Gastroesophageal sphincter (tissue), 4 donors: ENCODE data around the gene MBD6. TPM values are rescaled to one million over a fixed set of nuclear protein-coding genes. Genes with fewer than 3 reads are reported as not detected.

Source experiments
- ATAC-seq: fragments of 150-250 bp; one replicate; pipeline ENCODE4 v1.9.1; 2016; ENCODE audit warnings: mild to moderate bottlenecking, moderate library complexity
- H3K27ac ChIP-seq, 4 donors: fragments of 200-600 bp; sonication (generic) in 3 of 4; 1 replicate in 3 of 4; 2 replicates in 1 of 4; pipeline ENCODE4 v1.5.1; 2016 to 2019
- H3K27me3 ChIP-seq: fragments of 200-600 bp; sonication (generic); one replicate; pipeline ENCODE4 v1.5.1; 2019
- H3K36me3 ChIP-seq, 2 donors: fragments of 200-600 bp; sonication (generic); one replicate each; pipeline ENCODE4 v1.5.1; 2019; ENCODE audit warnings: control low read depth in 1 of 2
- H3K4me1 ChIP-seq, 3 donors: fragments of 200-600 bp; sonication (generic); 1 replicate in 2 of 3; 2 replicates in 1 of 3; pipeline ENCODE4 v1.5.1; 2016 to 2019; ENCODE audit warnings: control low read depth in 2 of 3
- H3K4me3 ChIP-seq, 2 donors: fragments of 200-600 bp; sonication (generic); one replicate each; pipeline ENCODE4 v1.5.1; 2019; ENCODE audit warnings: mild to moderate bottlenecking in 1 of 2, moderate library complexity in 1 of 2
- H3K9me3 ChIP-seq, 3 donors: fragments of 200-600 bp; sonication (generic); one replicate each; pipeline ENCODE4 v1.5.1; 2017 to 2019; ENCODE audit warnings: control low read depth in 2 of 3
- CTCF ChIP-seq, 4 experiments: fragments of 200-600 bp in 2 of 4; fragments of 450-650 bp in 2 of 4; sonication (generic) in 1 of 4; IDR thresholded peaks; one replicate each; pipeline ENCODE4 v1.5.1; 2017 to 2019; ENCODE audit warnings: antibody characterized with exemption in 4 of 4, mild to moderate bottlenecking in 2 of 4, moderate library complexity in 2 of 4
- EP300 ChIP-seq: sonication (generic); formaldehyde crosslinking; IDR thresholded peaks from one replicate; pipeline ENCODE4 v1.6.1; 2017; ENCODE audit warnings: antibody characterized with exemption, mild to moderate bottlenecking
- POLR2A ChIP-seq, 2 donors: fragments of 450-650 bp; IDR thresholded peaks; one replicate each; pipeline ENCODE4 v1.6.1; 2017; ENCODE audit warnings: antibody characterized with exemption in 2 of 2, mild to moderate bottlenecking in 2 of 2, moderate library complexity in 1 of 2
- POLR2AphosphoS5 ChIP-seq: sonication (generic); formaldehyde crosslinking; IDR thresholded peaks from one replicate; pipeline ENCODE4 v1.6.1; 2017; ENCODE audit warnings: antibody characterized with exemption
- WGBS, 2 donors: methylation state at CpG; one replicate each; pipeline ENCODE4 v1.1.5; 2018; ENCODE audit warnings: low coverage in 1 of 2; 5-methylcytosine and 5-hydroxymethylcytosine counted together
- total RNA-seq, 4 donors: library from RNA; depleted of rRNA; stranded (reverse); fragments of >200 nt; gene quantifications; one replicate each; pipeline ENCODE4 v1.1.0, GENCODE V29; 2016

Gene MBD6
- total RNA-seq, 4 donors from 2014 or later = 8.9 to 22.6 (median 19.7) TPM

- no peak for ATAC-seq
- Histone ChIP-seq H3K9me3 (no peaks in the 10 kb centered on the region), H3K4me1 (peaks cover 0 to 16% (median 0%) of the 10 kb centered on the region in 3 donors), H3K27ac (no peak overlapping the region), H3K36me3 (peaks cover 0 to 93% of the 10 kb centered on the region in 2 donors), H3K27me3 (no peaks in the 10 kb centered on the region), H3K4me3 (no peak overlapping the region)
- WGBS, 2 donors = 60 to 96% methylated on average over 1 to 7 of the region's 8 CpGs
- TF ChIP-seq POLR2AphosphoS5 = no peak
- no peak for TF ChIP-seq POLR2A (IDR thresholded peaks at IDR 0.05)
- TF ChIP-seq CTCF (IDR thresholded peaks at IDR 0.05) = no peak
- no peak for TF ChIP-seq EP300
Measured at GRCh38 chr12:57533108-57533507, 10.5 kb downstream of the MBD6 start.

GRCh38 chr12:57534250-57534649 is 11.6 kb downstream of the MBD6 start:
- TF ChIP-seq CTCF (IDR thresholded peaks at IDR 0.05) = no peak
- no peak for TF ChIP-seq POLR2A (IDR thresholded peaks at IDR 0.05)
- no peak for TF ChIP-seq EP300
- no peak for TF ChIP-seq POLR2AphosphoS5
- 90 to 95% methylated on average over 2 to 5 of the region's 5 CpGs for WGBS, 2 donors
- H3K4me3 ChIP-seq = no peak overlapping the region
- H3K4me1 ChIP-seq = peaks cover 0 to 11% (median 0%) of the 10 kb centered on the region in 3 donors
- peaks cover 0 to 93% of the 10 kb centered on the region in 2 donors for H3K36me3 ChIP-seq
- ATAC-seq = no peak
- H3K27ac ChIP-seq = no peak overlapping the region
- no peaks in the 10 kb centered on the region for H3K27me3 ChIP-seq
- H3K9me3 ChIP-seq = no peaks in the 10 kb centered on the region

GRCh38 chr12:57534991-57535543 is 12.4 kb downstream of the MBD6 start:
- WGBS, 2 donors = 90% methylated on average over 1 to 2 of the region's 3 CpGs
- peaks cover 0 to 92% of the 10 kb centered on the region in 2 donors for H3K36me3 ChIP-seq
- no peak for ATAC-seq

GRCh38 chr12:57535764-57536596 is 13.4 kb downstream of the MBD6 start:
- peaks cover 0 to 5% (median 0%) of the 10 kb centered on the region in 3 donors for H3K4me1 ChIP-seq
- WGBS, 2 donors = 55 to 75% methylated on average over 3 to 6 of the region's 6 CpGs
- H3K27ac ChIP-seq = no peak overlapping the region
- ATAC-seq = no peak
- no peak for TF ChIP-seq CTCF (IDR thresholded peaks at IDR 0.05)
- TF ChIP-seq EP300 = no peak
- no peak for TF ChIP-seq POLR2AphosphoS5
- TF ChIP-seq POLR2A (IDR thresholded peaks at IDR 0.05) = no peak
- H3K27me3 ChIP-seq = no peaks in the 10 kb centered on the region
- H3K9me3 ChIP-seq = no peaks in the 10 kb centered on the region
- H3K36me3 ChIP-seq = peaks cover 0 to 86% of the 10 kb centered on the region in 2 donors
- H3K4me3 ChIP-seq = no peak overlapping the region

More at GRCh38 chr12:57534991-57535543, 12.4 kb downstream of the MBD6 start:
- TF ChIP-seq POLR2AphosphoS5 (no peak), POLR2A (IDR thresholded peaks at IDR 0.05) (no peak), CTCF (IDR thresholded peaks at IDR 0.05) (no peak), EP300 (no peak)
- Histone ChIP-seq H3K4me1 (peaks cover 0 to 5% (median 0%) of the 10 kb centered on the region in 3 donors), H3K27me3 (no peaks in the 10 kb centered on the region), H3K4me3 (no peak overlapping the region), H3K27ac (no peak overlapping the region), H3K9me3 (no peaks in the 10 kb centered on the region)
